Dendritic cell treated with granulocyte-macrophage colony-stimulating factor and Interleukin-4, amounts not matched to agents 40 ng/mL and 50 ng/mL, for 4 days (primary cell): Measurements from ENCODE around the gene ADA.

ENCODE experiments used
- H3K27ac Mint-ChIP-seq: one replicate; pipeline ENCODE4 v1.8.0; 2022; ENCODE audit warnings: mild to moderate bottlenecking, mixed read lengths
- H3K27me3 Mint-ChIP-seq: one replicate; pipeline ENCODE4 v1.8.0; 2022; ENCODE audit warnings: mild to moderate bottlenecking, mixed read lengths
- H3K36me3 Mint-ChIP-seq: one replicate; pipeline ENCODE4 v1.8.0; 2022; ENCODE audit warnings: low read depth, mixed read lengths
- H3K4me1 Mint-ChIP-seq: one replicate; pipeline ENCODE4 v1.8.0; 2022; ENCODE audit warnings: low read depth, mixed read lengths
- H3K4me3 Mint-ChIP-seq: one replicate; pipeline ENCODE4 v1.8.0; 2022; ENCODE audit warnings: mild to moderate bottlenecking, moderate library complexity, mixed read lengths
- H3K9me3 Mint-ChIP-seq: one replicate; pipeline ENCODE4 v1.8.0; 2022; ENCODE audit warnings: mixed read lengths
- intact Hi-C: fragments of 100-400 bp; cut with micrococcal nuclease; formaldehyde crosslinking; loops from one replicate; pipeline ENCODE4 v1.15.0; 2022

Gene ADA

DNA sequence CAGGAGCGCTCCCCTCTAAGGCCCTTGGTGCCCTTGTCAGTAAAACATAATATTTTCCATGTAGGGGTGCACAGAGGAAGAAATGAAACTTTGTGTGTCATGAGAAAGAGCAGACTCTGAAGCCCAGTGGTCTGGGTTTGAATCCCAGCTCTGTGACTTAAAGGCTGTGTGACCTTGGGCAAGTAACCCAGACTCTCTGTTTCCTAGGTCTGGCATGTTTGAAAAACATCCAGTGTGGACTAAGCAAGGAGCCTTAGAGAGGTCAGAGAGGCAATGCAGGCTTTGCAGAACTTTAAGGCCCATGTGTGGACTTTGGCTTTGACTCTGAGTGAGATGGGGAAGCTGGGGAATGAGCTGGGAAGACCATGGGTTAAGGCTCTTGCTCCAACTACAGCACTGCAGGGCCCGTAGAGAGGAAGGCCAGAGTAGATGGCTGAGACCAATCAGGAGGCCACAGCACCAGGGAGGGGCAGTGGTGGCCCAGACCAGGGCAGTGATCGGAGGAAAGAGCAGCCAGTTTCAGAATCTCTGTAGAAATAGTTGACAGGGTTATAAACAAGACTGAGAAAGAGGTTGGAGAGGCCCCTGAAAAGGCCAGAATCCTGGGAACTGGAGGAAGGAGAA is 18.2 kb downstream of the ADA start:
- intact Hi-C loops = no loop called here
- Mint-ChIP-seq H3K9me3 (no peaks in the 10 kb centered on the region), H3K36me3 (peaks cover 34% of the 10 kb centered on the region), H3K4me1 (no peaks in the 10 kb centered on the region), H3K27me3 (no peaks in the 10 kb centered on the region), H3K4me3 (no peak overlapping the region), H3K27ac (no peak overlapping the region)

DNA sequence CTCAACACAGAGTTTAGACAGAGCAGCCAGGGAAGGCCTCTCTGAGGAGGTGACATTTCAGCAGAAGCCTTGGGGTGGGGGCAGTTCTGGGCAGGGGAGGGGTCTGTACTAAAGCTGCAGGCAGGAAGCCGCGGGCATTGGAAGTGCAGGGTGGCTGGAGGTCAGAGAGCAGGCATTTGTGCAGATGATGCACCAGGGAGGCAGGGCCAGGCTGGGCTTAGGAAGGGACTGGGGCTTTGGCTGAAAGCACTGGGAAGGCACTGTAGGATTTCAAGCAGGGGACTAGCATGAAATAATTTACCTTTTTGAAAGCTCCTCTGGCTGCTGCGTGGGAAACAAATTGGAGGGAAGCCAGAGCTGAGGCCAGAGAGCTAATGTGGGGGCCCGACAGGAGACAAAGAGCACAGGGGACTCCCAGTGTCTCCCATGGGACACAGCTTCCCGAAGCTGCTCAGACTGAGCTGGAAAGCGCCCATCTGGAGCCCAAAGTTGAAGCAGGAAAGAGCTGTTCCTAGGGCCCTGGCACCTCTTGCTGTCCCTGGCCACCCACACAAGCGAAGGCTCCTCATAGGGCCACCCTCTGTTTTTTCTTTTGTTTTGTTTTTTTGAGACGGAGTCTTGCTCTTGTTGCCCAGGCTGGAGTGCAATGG is 19.3 kb downstream of the ADA start:
- Mint-ChIP-seq H3K4me1 (no peaks in the 10 kb centered on the region), H3K36me3 (peaks cover 41% of the 10 kb centered on the region), H3K27ac (no peak overlapping the region), H3K4me3 (no peak overlapping the region), H3K9me3 (no peaks in the 10 kb centered on the region), H3K27me3 (no peaks in the 10 kb centered on the region)
- intact Hi-C loops = no loop called here

DNA sequence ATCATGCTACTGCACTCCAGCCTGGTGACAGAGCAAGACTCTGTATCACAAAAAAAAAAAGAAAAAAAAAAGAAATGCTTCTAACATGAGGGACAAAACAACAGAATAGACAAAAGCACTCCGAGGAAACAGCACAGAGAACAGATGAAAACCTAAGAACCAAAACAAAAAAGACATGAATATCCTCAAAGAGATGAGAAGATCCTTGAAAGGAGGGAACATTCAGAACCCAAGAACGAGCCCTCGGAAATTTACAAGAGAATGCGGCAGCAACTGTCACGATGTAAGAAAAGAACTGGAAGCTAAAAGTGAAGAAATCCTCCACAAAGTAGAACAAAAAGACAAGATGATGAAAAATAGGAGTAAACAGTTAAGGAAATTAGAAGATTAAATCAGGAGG is 21.2 kb downstream of the ADA start:
- H3K36me3 Mint-ChIP-seq = peaks cover 36% of the 10 kb centered on the region
- no peak overlapping the region for H3K27ac Mint-ChIP-seq
- H3K27me3 Mint-ChIP-seq = no peaks in the 10 kb centered on the region
- no peak overlapping the region for H3K4me3 Mint-ChIP-seq
- H3K4me1 Mint-ChIP-seq = no peaks in the 10 kb centered on the region
- H3K9me3 Mint-ChIP-seq = no peaks in the 10 kb centered on the region
- intact Hi-C loops = no loop called here

DNA sequence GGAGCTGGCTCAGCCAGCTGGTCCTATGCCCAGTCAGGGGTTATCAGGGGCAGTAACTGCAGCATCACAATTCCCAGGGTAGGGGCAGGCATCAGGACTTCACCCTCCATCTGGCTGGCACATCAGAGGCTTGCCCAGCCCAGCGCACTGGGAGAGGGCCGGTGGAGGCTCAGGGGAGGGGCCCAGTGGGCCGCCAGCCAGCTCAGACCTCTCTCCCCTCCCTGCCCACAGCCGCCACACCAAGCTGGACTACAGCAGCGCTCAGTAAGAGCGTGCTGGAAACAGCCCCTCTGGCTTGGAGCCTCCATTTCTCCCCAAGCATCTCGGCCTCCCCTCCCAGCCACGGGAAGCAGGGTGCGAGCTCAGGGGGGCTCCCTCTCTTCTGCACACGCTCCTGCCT is 22.0 kb downstream of the ADA start:
- peaks cover 38% of the 10 kb centered on the region for H3K36me3 Mint-ChIP-seq
- H3K27me3 Mint-ChIP-seq = no peaks in the 10 kb centered on the region
- H3K27ac Mint-ChIP-seq = no peak overlapping the region
- H3K9me3 Mint-ChIP-seq = no peaks in the 10 kb centered on the region
- no peaks in the 10 kb centered on the region for H3K4me1 Mint-ChIP-seq
- intact Hi-C loops = no loop called here
- H3K4me3 Mint-ChIP-seq = no peak overlapping the region

- Mint-ChIP-seq H3K9me3 (peaks cover under 1% of the 10 kb centered on the region), H3K27me3 (no peaks in the 10 kb centered on the region), H3K27ac (no peak overlapping the region), H3K4me3 (no peak overlapping the region), H3K4me1 (no peaks in the 10 kb centered on the region), H3K36me3 (peaks cover 41% of the 10 kb centered on the region)
- intact Hi-C loops = no loop called here
Measured at GRCh38 chr20:44629017-44629385, 22.5 kb downstream of the ADA start.

GRCh38 chr20:44627364-44628010 is 24.0 kb downstream of the ADA start:
- Mint-ChIP-seq H3K27me3 (no peaks in the 10 kb centered on the region), H3K9me3 (peaks cover 9% of the 10 kb centered on the region), H3K36me3 (peaks cover 46% of the 10 kb centered on the region), H3K4me1 (peaks cover 5% of the 10 kb centered on the region), H3K27ac (no peak overlapping the region), H3K4me3 (no peak overlapping the region)
- intact Hi-C loops = no loop called here

DNA sequence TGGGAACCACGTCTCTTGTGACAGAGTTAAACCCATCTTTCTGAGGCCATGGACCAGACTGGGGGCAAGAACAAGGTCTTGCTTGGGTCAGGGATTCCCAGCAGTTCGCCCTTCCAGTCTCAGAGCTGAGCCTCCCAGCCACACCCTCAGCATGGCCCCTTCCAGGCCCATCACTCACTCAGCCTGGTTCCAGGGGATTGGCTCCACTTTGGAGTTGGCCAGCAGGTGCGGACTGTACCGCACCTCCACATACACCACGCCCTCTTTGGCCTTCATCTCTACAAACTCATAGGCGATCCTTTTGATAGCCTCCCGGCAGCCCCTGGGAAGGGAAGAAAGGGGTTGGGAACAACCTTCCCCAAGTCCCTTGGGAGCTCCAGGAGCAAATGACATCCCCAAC is 25.2 kb downstream of the ADA start:
- Mint-ChIP-seq H3K4me1 (peaks cover 5% of the 10 kb centered on the region), H3K9me3 (peaks cover 9% of the 10 kb centered on the region), H3K27ac (no peak overlapping the region), H3K4me3 (no peak overlapping the region), H3K36me3 (peaks cover 58% of the 10 kb centered on the region), H3K27me3 (no peaks in the 10 kb centered on the region)
- intact Hi-C loops = no loop called here

DNA sequence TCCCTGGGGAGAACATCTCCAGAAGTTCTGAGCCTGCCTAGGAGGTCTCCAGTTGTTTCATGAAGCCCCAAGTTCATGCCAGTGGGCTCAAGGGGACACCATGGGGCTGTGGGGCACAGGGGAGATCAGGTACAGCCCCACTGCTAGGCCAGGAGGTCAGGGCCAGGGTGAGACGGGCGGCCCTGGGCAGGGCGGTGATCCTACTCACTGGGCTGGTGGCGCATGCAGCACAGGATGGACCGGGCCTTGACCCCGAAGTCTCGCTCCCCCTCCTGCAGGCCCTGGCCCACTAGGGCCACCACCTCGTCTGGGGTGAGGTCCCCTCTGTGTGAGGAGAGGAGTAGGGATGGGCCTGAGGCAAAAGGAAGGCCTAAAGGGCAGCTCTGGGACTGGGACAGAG is 26.1 kb downstream of the ADA start:
- Mint-ChIP-seq H3K27me3 (no peaks in the 10 kb centered on the region), H3K4me1 (peaks cover 5% of the 10 kb centered on the region), H3K9me3 (peaks cover 9% of the 10 kb centered on the region), H3K4me3 (no peak overlapping the region), H3K27ac (no peak overlapping the region), H3K36me3 (peaks cover 67% of the 10 kb centered on the region)
- intact Hi-C loops = no loop called here

DNA sequence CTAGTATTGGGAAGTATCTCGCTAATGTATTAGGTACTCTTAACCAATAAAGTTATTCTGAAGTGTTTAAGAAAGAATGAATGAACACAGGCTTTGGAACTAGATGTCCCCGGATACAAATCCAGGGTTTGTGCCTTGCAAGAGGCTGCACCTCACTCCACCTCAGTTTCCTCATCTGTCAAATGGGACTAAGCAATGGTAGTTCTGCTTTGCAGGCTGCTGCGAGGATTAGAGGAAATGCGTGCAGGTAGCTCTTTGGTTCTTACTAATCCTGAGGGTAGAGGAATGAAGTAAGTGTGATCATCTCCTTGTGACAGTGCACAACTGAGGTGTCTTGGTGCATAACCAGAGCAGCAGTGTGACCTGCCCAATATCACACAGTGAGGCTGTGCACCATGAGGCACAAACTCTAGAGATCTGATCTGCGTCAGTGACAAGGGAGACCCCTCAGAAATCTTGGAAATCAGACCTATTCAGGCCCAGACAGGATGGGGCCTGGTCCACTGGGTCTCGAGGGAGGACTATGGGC is 26.7 kb downstream of the ADA start:
- Mint-ChIP-seq H3K4me1 (peaks cover 5% of the 10 kb centered on the region), H3K4me3 (no peak overlapping the region), H3K27me3 (no peaks in the 10 kb centered on the region), H3K27ac (no peak overlapping the region), H3K36me3 (peaks cover 69% of the 10 kb centered on the region), H3K9me3 (peaks cover 9% of the 10 kb centered on the region)
- intact Hi-C loops = no loop called here

DNA sequence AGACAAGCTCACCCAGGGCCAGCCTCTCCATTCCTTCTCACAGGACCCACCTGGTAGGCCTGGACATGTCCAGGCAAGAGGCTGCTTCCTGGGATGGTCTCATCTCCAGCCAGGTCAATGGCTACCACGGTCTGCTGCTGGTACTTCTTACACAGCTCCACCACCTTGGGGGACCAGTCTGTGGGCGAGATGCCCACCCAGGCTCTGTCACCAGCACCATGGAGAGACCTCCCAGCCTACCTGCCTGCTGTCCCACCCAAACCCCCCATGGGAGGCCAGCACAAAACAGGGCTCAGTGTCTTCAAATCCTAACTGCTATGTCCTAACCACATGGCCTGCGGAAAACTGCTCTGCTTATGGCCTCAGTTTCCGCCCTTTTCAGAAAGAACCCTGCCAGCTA is 27.3 kb downstream of the ADA start:
- peaks cover 5% of the 10 kb centered on the region for H3K4me1 Mint-ChIP-seq
- no peak overlapping the region for H3K4me3 Mint-ChIP-seq
- no peak overlapping the region for H3K27ac Mint-ChIP-seq
- H3K36me3 Mint-ChIP-seq = peaks cover 74% of the 10 kb centered on the region
- H3K27me3 Mint-ChIP-seq = no peaks in the 10 kb centered on the region
- intact Hi-C loops = no loop called here
- H3K9me3 Mint-ChIP-seq = peaks cover 9% of the 10 kb centered on the region

GRCh38 chr20:44622501-44623270 is 28.8 kb downstream of the ADA start:
- Mint-ChIP-seq H3K9me3 (peaks cover 9% of the 10 kb centered on the region), H3K27ac (no peak overlapping the region), H3K4me1 (peaks cover 5% of the 10 kb centered on the region), H3K36me3 (peaks cover 76% of the 10 kb centered on the region), H3K4me3 (no peak overlapping the region), H3K27me3 (no peaks in the 10 kb centered on the region)
- intact Hi-C loops = no loop called here

DNA sequence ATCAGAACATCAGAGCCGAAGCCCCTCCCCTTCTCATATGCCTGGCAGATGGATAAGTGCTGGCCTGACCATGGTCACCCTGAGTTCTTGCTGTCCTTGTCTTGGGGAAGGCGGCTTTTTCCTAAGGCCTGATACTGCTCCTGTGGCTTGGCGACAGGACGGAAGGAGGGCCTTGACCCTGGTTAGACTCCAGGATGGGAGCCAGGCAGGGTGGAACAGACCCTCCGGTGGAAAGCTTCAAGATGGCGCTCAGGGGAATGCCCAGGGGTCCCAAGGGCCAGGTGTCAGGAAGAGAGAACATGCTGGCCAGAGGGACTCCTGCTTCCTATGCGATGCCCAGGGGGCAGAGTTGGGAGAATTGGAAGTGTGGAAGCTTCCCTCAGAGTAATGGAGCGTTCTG is 29.6 kb downstream of the ADA start:
- Mint-ChIP-seq H3K4me3 (no peak overlapping the region), H3K4me1 (peaks cover 5% of the 10 kb centered on the region), H3K27ac (no peak overlapping the region), H3K27me3 (no peaks in the 10 kb centered on the region), H3K36me3 (peaks cover 71% of the 10 kb centered on the region), H3K9me3 (peaks cover 9% of the 10 kb centered on the region)
- intact Hi-C loops = no loop called here

DNA sequence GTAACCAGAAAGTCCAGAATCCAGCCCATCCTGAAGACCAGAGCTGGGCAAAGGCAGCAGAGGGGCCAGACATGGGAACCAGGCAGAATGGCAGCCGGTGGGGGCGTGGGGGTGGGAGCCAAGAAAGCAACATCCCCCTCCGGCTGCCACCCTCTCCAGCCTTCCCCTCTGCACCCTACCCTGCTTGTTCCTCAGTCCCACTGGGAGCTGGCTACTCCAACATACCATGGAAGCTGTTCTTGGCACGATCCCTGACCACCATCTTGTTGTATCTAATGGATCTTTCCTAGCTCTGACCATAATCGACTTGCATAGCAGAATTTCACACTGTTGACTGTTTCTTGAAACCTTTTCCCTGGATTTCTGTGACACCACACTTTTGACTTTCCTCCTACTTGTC is 30.2 kb downstream of the ADA start:
- Mint-ChIP-seq H3K36me3 (peaks cover 76% of the 10 kb centered on the region), H3K4me3 (no peak overlapping the region), H3K27me3 (no peaks in the 10 kb centered on the region), H3K27ac (no peak overlapping the region), H3K4me1 (peaks cover 5% of the 10 kb centered on the region), H3K9me3 (peaks cover 9% of the 10 kb centered on the region)
- intact Hi-C loops = no loop called here

- Mint-ChIP-seq H3K4me1 (peaks cover 5% of the 10 kb centered on the region), H3K9me3 (peaks cover 9% of the 10 kb centered on the region), H3K36me3 (peaks cover 76% of the 10 kb centered on the region), H3K27me3 (no peaks in the 10 kb centered on the region), H3K4me3 (no peak overlapping the region), H3K27ac (no peak overlapping the region)
- intact Hi-C loops = no loop called here
Measured at GRCh38 chr20:44620030-44620429, 31.5 kb downstream of the ADA start.
